H1 (cell line): ENCODE data around the gene FGF11. TPM values are rescaled to one million over a fixed set of nuclear protein-coding genes. Genes with fewer than 3 reads are reported as not detected.

ENCODE experiments used
- ASH2L ChIP-seq: fragments of 200-600, 300-600 bp; sonication (generic); IDR thresholded peaks from one replicate; pipeline ENCODE4 v1.7.1; 2017; ENCODE audit warnings: low read length
- KDM1A ChIP-seq: fragments of 200-600, 300-600 bp; sonication (generic); IDR thresholded peaks from 2 replicates; pipeline ENCODE4 v1.7.1; 2016; ENCODE audit warnings: mild to moderate bottlenecking, low read length, borderline replicate concordance
- POLR2AphosphoS5 ChIP-seq: IDR thresholded peaks from 2 replicates; pipeline ENCODE4 v1.6.1; 2011; ENCODE audit warnings: low read depth, low read length
- RFX5 ChIP-seq: IDR thresholded peaks from 2 replicates; pipeline ENCODE4 v1.6.1; 2011; ENCODE audit warnings: low read depth, low read length, improper control_type of control experiment, borderline replicate concordance
- SIN3A ChIP-seq, 2 experiments: IDR thresholded peaks in 1 of 2; conservative IDR thresholded peaks in 1 of 2; 2 replicates each; pipeline ENCODE4 v1.6.1; 2011 to 2012; ENCODE audit warnings: low read length in 2 of 2, improper control_type of control experiment in 1 of 2, low read depth in 1 of 2, mild to moderate bottlenecking in 1 of 2
- SIRT6 ChIP-seq: IDR thresholded peaks from one replicate; pipeline ENCODE4 v1.7.1; 2012; ENCODE audit warnings: low read length, inconsistent platforms
- TAF7 ChIP-seq: optimal IDR thresholded peaks from 2 replicates; pipeline ENCODE3; 2011; ENCODE audit warnings: low read depth, mild to moderate bottlenecking, inconsistent platforms, low read length, moderate library complexity, borderline replicate concordance
- ZNF274 ChIP-seq: IDR thresholded peaks from 2 replicates; pipeline ENCODE4 v1.7.0; 2012; ENCODE audit warnings: low read length, borderline replicate concordance; ENCODE audit errors: extremely low read depth
- polyA plus RNA-seq, 7 experiments: library from polyadenylated mRNA; depleted of rRNA in 3 of 7; stranded (reverse) in 5 of 7; unstranded in 2 of 7; fragments of >200 nt in 5 of 7; fragments of 200-250 nt in 2 of 7; gene quantifications; 1 replicate in 5 of 7; 2 replicates in 1 of 7; 4 replicates in 1 of 7; pipeline versions ENCODE4 v1.2.1 to v1.2.3, GENCODE V29; 2011 to 2013; ENCODE audit warnings: missing spikeins in 2 of 7, mixed read lengths in 2 of 7
- total RNA-seq: library from RNA; stranded (reverse); fragmentation: NEBNext Ultra II Directional; extraction: Animal tissue kit (Norgen Biotek cat#: 25700); gene quantifications from 2 replicates; pipeline ENCODE4 v1.2.1, GENCODE V29; 2021
- TF ChIP-seq, protein P1 (sequence below): IDR thresholded peaks from 2 replicates; pipeline ENCODE4 v1.6.1; 2012; ENCODE audit warnings: inconsistent platforms
- TF ChIP-seq, protein P2 (sequence below): fragments of 300-600 bp; sonication (generic); IDR thresholded peaks from 2 replicates; pipeline ENCODE4 v1.7.1; 2012; ENCODE audit warnings: low read length, moderate library complexity, mild to moderate bottlenecking, inconsistent platforms; ENCODE audit not compliant: insufficient replicate concordance

Gene FGF11
- total and polyA plus RNA-seq, 2 of the 8 experiments (the other 6 are each of a cell fraction or from before 2014, with no cell fraction given), result 11.8 to 26.1 TPM

DNA sequence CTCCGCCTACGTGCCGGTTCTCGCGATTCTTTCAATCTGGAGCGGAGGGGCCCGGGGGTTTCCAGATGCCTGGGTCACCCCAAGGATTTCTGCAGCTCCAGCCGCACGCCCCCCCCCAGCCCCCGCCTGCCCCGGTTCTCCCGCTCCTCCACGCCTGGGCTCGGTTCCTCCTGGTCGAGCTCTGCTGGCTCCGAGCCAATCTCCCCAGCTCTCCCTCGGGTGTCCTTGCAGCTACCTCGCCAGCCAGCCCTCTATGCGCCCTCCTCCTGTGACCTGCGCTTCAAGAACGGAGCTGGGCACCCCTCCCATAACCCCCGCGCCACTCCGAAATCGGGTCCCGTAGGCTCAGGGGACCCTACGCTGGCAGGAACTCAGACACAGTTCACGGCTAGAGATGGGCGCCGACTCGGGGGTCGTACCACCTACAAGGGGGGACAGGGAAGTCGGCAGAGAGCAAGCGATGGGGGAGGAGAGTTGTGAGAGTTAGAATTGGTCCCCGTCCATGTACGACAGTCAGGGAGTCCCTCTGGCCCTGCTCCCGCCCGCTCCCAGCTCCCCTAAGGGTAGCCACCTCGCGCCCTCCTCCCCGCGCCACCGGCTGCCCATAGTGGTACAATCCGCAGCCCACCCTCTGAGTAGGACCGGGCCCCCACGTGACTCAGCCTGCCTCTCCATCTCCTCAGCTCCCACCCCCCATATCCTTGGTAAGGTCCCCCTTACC is 961 bp downstream of the FGF11 start (continued):
- TF ChIP-seq, protein P1, sequence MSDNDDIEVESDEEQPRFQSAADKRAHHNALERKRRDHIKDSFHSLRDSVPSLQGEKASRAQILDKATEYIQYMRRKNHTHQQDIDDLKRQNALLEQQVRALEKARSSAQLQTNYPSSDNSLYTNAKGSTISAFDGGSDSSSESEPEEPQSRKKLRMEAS, result peak; percentile 69; the same call in 1 of the 2 replicates
- TF ChIP-seq POLR2AphosphoS5, result no peak
- TF ChIP-seq RFX5, result no peak
- no peak; the same call in 1 of the 2 replicates for TF ChIP-seq KDM1A
- TF ChIP-seq, protein P2, sequence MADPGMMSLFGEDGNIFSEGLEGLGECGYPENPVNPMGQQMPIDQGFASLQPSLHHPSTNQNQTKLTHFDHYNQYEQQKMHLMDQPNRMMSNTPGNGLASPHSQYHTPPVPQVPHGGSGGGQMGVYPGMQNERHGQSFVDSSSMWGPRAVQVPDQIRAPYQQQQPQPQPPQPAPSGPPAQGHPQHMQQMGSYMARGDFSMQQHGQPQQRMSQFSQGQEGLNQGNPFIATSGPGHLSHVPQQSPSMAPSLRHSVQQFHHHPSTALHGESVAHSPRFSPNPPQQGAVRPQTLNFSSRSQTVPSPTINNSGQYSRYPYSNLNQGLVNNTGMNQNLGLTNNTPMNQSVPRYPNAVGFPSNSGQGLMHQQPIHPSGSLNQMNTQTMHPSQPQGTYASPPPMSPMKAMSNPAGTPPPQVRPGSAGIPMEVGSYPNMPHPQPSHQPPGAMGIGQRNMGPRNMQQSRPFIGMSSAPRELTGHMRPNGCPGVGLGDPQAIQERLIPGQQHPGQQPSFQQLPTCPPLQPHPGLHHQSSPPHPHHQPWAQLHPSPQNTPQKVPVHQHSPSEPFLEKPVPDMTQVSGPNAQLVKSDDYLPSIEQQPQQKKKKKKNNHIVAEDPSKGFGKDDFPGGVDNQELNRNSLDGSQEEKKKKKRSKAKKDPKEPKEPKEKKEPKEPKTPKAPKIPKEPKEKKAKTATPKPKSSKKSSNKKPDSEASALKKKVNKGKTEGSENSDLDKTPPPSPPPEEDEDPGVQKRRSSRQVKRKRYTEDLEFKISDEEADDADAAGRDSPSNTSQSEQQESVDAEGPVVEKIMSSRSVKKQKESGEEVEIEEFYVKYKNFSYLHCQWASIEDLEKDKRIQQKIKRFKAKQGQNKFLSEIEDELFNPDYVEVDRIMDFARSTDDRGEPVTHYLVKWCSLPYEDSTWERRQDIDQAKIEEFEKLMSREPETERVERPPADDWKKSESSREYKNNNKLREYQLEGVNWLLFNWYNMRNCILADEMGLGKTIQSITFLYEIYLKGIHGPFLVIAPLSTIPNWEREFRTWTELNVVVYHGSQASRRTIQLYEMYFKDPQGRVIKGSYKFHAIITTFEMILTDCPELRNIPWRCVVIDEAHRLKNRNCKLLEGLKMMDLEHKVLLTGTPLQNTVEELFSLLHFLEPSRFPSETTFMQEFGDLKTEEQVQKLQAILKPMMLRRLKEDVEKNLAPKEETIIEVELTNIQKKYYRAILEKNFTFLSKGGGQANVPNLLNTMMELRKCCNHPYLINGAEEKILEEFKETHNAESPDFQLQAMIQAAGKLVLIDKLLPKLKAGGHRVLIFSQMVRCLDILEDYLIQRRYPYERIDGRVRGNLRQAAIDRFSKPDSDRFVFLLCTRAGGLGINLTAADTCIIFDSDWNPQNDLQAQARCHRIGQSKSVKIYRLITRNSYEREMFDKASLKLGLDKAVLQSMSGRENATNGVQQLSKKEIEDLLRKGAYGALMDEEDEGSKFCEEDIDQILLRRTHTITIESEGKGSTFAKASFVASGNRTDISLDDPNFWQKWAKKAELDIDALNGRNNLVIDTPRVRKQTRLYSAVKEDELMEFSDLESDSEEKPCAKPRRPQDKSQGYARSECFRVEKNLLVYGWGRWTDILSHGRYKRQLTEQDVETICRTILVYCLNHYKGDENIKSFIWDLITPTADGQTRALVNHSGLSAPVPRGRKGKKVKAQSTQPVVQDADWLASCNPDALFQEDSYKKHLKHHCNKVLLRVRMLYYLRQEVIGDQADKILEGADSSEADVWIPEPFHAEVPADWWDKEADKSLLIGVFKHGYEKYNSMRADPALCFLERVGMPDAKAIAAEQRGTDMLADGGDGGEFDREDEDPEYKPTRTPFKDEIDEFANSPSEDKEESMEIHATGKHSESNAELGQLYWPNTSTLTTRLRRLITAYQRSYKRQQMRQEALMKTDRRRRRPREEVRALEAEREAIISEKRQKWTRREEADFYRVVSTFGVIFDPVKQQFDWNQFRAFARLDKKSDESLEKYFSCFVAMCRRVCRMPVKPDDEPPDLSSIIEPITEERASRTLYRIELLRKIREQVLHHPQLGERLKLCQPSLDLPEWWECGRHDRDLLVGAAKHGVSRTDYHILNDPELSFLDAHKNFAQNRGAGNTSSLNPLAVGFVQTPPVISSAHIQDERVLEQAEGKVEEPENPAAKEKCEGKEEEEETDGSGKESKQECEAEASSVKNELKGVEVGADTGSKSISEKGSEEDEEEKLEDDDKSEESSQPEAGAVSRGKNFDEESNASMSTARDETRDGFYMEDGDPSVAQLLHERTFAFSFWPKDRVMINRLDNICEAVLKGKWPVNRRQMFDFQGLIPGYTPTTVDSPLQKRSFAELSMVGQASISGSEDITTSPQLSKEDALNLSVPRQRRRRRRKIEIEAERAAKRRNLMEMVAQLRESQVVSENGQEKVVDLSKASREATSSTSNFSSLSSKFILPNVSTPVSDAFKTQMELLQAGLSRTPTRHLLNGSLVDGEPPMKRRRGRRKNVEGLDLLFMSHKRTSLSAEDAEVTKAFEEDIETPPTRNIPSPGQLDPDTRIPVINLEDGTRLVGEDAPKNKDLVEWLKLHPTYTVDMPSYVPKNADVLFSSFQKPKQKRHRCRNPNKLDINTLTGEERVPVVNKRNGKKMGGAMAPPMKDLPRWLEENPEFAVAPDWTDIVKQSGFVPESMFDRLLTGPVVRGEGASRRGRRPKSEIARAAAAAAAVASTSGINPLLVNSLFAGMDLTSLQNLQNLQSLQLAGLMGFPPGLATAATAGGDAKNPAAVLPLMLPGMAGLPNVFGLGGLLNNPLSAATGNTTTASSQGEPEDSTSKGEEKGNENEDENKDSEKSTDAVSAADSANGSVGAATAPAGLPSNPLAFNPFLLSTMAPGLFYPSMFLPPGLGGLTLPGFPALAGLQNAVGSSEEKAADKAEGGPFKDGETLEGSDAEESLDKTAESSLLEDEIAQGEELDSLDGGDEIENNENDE, result no peak
- no peak for TF ChIP-seq ZNF274
- TF ChIP-seq TAF7, result no peak
- 0 out of 4 replicates have a peak, but pooled peaks of 1 of the 2 experiments have one; percentile 33 for TF ChIP-seq SIN3A (conservative IDR thresholded peaks at IDR 0.05 in 1 of 2, IDR thresholded peaks at IDR 0.05 in 1 of 2; ENCODE audit: low read depth in 1 of 2, low read length in 2 of 2)
- TF ChIP-seq ASH2L, result no peak
- no peak for TF ChIP-seq SIRT6
